ENCODE results near the gene ZNF716.

DNA sequence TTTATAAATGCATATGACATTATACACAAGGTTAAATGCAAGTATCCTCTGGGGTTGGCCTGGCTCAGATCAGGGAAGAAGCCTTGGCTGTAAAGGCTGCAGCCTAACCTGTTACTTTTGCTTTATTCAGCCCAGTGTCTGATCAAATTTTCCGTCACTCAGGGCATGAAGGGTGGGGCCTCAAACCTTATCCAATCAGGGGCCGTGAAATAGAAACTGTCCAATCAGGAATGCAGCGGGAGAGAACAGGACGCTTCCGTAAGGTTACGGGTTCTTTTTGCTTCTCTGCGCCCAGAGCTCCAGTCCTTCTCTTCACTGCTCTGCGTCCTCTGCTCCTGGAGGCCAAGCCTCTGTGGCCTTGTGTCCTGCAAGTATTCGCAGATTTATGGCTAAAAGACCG lies at the start of gene ZNF716:
- no peak for TF ChIP-seq EZH2phosphoT487 (IDR thresholded peaks at IDR 0.05; ENCODE audit: low read depth, severe bottlenecking, unreplicated experiment)
- TF ChIP-seq, protein P1, sequence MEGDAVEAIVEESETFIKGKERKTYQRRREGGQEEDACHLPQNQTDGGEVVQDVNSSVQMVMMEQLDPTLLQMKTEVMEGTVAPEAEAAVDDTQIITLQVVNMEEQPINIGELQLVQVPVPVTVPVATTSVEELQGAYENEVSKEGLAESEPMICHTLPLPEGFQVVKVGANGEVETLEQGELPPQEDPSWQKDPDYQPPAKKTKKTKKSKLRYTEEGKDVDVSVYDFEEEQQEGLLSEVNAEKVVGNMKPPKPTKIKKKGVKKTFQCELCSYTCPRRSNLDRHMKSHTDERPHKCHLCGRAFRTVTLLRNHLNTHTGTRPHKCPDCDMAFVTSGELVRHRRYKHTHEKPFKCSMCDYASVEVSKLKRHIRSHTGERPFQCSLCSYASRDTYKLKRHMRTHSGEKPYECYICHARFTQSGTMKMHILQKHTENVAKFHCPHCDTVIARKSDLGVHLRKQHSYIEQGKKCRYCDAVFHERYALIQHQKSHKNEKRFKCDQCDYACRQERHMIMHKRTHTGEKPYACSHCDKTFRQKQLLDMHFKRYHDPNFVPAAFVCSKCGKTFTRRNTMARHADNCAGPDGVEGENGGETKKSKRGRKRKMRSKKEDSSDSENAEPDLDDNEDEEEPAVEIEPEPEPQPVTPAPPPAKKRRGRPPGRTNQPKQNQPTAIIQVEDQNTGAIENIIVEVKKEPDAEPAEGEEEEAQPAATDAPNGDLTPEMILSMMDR (IDR thresholded peaks at IDR 0.05; ENCODE audit: poor library complexity), result no peak

Data from hepatocyte (in vitro differentiated cells).